ENCODE measurements around the gene MRGPRD.

MRGPRD gene

DNA sequence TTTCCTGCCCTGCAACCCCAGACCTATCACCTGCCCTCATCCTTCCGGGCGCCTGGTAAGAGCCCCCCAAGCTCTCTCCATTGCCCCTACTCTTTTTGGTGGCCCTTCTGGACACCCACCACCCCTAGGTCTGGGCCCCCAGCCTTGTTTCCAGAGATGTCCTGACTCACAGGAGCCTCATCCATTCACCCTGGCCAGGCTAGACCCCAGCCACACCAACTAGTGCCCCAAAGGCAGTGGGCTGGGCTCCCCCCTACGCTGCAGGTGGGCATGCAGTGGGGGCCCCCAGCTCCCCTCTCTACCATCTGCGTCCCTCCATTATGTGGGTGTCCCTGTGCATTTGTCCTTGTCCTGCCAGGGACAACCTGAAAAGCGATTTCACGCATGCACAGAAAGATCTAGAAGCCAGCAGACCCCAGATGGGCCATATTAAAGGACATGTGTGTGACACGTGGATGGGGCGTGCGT is 30.9 kb upstream of the MRGPRD start:
- no peak for DNase-seq (ENCODE audit: low read depth)
- peak overlapping the region; percentile 64 for H3K4me3 ChIP-seq (ENCODE audit: low read depth, low read length)
- TF ChIP-seq CTCF (IDR thresholded peaks at IDR 0.05; ENCODE audit: low read depth, low read length) (no peak), MAX (IDR thresholded peaks at IDR 0.05; ENCODE audit: low read depth, low read length) (peak; percentile 77), POLR2A (IDR thresholded peaks at IDR 0.05; ENCODE audit: extremely low read depth, insufficient read length) (no peak), MYC (IDR thresholded peaks at IDR 0.05; ENCODE audit: low read depth, low read length) (peak; percentile 53; the same call in 1 of the 2 replicates)

DNA sequence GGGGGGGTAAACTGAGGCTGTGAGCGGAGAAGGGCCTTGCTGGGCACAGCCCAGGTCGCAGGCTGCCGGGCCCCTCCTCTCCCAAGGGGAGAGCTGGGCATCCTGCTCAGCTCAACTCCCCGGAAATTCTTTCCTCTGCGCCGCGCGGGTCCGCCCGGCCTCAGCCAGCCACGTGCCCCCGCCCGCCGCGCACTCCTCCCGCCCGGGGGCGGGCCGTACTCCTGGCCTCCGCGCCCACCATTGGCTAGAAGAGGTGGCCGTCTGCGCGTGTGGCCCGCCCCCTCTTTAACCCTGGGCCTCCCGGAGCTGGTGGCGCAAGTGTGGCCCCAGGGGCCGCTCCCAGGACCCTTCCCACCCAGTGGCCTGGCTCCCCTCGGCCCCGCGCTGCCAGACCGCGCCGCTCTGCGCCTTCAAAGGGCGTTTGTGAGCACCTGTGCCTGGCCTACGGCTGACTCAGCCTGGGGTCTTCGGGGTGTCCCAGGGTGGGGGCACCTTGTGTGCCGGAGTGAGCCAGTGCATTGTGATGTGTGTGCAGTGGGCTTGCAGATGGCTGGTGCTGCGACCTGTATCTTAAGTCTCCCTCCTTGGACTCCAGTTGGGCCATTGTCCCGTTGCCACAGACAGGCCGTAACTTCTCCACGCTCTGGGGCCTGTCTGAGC is 30.3 kb upstream of the MRGPRD start:
- TF ChIP-seq MAX (IDR thresholded peaks at IDR 0.05; ENCODE audit: low read depth, low read length) (peak; percentile 95), MYC (IDR thresholded peaks at IDR 0.05; ENCODE audit: low read depth, low read length) (peak; percentile 93), POLR2A (IDR thresholded peaks at IDR 0.05; ENCODE audit: extremely low read depth, insufficient read length) (peak; percentile 73), CTCF (IDR thresholded peaks at IDR 0.05; ENCODE audit: low read depth, low read length) (no peak)
- peak overlapping the region; percentile 37 for H3K4me3 ChIP-seq (ENCODE audit: low read depth, low read length)
- peak; percentile 97 for DNase-seq (ENCODE audit: low read depth)

GRCh38 chr11:69010361-69010891 is 29.6 kb upstream of the MRGPRD start:
- no peak overlapping the region for H3K4me3 ChIP-seq (ENCODE audit: low read depth, low read length)
- no peak for DNase-seq (ENCODE audit: low read depth)
- TF ChIP-seq POLR2A (IDR thresholded peaks at IDR 0.05; ENCODE audit: extremely low read depth, insufficient read length) (no peak), CTCF (IDR thresholded peaks at IDR 0.05; ENCODE audit: low read depth, low read length) (no peak), MAX (IDR thresholded peaks at IDR 0.05; ENCODE audit: low read depth, low read length) (no peak), MYC (IDR thresholded peaks at IDR 0.05; ENCODE audit: low read depth, low read length) (no peak)

- DNase-seq (ENCODE audit: low read depth) = no peak
- H3K4me3 ChIP-seq (ENCODE audit: low read depth, low read length) = no peak overlapping the region
Observed at GRCh38 chr11:69009441-69010211, 28.8 kb upstream of the MRGPRD start.

DNA sequence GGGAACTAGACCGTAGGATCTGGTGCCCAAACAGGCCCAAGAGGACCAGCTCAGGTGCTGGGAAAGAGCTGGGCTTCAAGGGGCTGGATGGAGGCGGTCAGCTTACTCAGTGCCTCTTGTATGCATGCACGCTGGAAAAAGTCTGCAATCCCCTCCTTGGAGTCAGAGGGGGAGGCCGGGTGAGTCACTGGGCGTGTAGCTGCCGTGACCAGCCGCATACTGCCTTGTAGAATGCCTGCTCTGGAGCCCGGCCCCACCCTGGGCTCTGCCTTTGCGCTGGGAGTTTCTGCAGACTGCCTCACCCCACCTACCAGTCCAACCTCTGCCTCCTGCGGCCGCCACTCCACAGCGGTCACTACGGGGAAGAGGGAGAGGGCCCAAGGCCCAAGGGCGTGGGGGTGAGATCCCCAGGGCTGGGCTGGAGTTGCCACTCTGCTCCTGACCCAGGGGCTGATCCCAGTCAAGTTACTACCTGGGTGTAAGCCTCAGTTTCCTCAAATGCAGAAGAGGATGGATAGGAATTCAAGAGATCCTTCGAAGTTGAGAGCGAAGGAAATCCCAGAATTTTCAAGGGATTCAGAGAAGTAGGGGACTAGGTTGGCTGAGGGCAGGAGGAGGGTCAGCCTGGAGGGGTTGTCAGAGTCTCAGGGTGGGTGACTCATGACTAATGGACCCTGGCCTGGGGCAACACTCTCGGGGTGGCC is 28.1 kb upstream of the MRGPRD start:
- TF ChIP-seq POLR2A (IDR thresholded peaks at IDR 0.05; ENCODE audit: extremely low read depth, insufficient read length) (no peak), MYC (IDR thresholded peaks at IDR 0.05; ENCODE audit: low read depth, low read length) (no peak), MAX (IDR thresholded peaks at IDR 0.05; ENCODE audit: low read depth, low read length) (peak; percentile 56), CTCF (IDR thresholded peaks at IDR 0.05; ENCODE audit: low read depth, low read length) (no peak)
- DNase-seq (ENCODE audit: low read depth) = peak; percentile 94
- no peak overlapping the region for H3K4me3 ChIP-seq (ENCODE audit: low read depth, low read length)

More at GRCh38 chr11:69009441-69010211, 28.8 kb upstream of the MRGPRD start:
- TF ChIP-seq POLR2A (IDR thresholded peaks at IDR 0.05; ENCODE audit: extremely low read depth, insufficient read length) = no peak
